Natural killer cell (primary cell): ENCODE measurements around the gene CYP26B1. TPM values are rescaled to one million over a fixed set of nuclear protein-coding genes. Genes with fewer than 3 reads are reported as not detected.

ENCODE experiments used
- ATAC-seq, 3 donors: fragments of 150-1000 bp in 2 of 3; fragments of 200-7000 bp in 1 of 3; cut with Tn5 transposase; 1 replicate in 1 of 3; 2 replicates in 2 of 3; pipeline ENCODE4 v1.10.0; 2021; ENCODE audit warnings: mild to moderate bottlenecking in 2 of 3, moderate library complexity in 2 of 3
- DNase-seq, 2 donors: peaks; one replicate each; pipeline versions ENCODE4 v3.0.0 to v3.0.0-alpha.2; 2013 to 2021; ENCODE audit warnings: mixed read lengths in 1 of 2
- H3K27ac ChIP-seq: one replicate; pipeline ENCODE4 v1.5.1; 2013; ENCODE audit warnings: mild to moderate bottlenecking, low read length
- H3K27me3 ChIP-seq: one replicate; pipeline ENCODE4 v1.6.1; 2013; ENCODE audit warnings: low read length; ENCODE audit not compliant: control insufficient read depth, insufficient read depth
- H3K36me3 ChIP-seq: one replicate; pipeline ENCODE4 v1.6.1; 2013; ENCODE audit warnings: low read length; ENCODE audit not compliant: control insufficient read depth, insufficient read depth
- H3K4me1 ChIP-seq: one replicate; pipeline ENCODE4 v1.6.1; 2013; ENCODE audit warnings: low read length; ENCODE audit not compliant: control insufficient read depth, insufficient read depth
- H3K4me3 ChIP-seq: one replicate; pipeline ENCODE4 v1.5.1; 2013; ENCODE audit warnings: low read length
- H3K9me3 ChIP-seq: one replicate; pipeline ENCODE4 v1.6.1; 2013; ENCODE audit warnings: low read length; ENCODE audit not compliant: control insufficient read depth, insufficient read depth
- H3K27ac Mint-ChIP-seq, 2 donors: one replicate each; pipeline ENCODE4 v1.8.0; 2022; ENCODE audit warnings: mild to moderate bottlenecking in 2 of 2, mixed read lengths in 2 of 2, moderate library complexity in 1 of 2
- H3K27me3 Mint-ChIP-seq, 2 donors: one replicate each; pipeline ENCODE4 v1.8.0; 2022; ENCODE audit warnings: low read depth in 2 of 2, mixed read lengths in 2 of 2
- H3K36me3 Mint-ChIP-seq: one replicate; pipeline ENCODE4 v1.8.0; 2022; ENCODE audit warnings: mixed read lengths
- H3K4me1 Mint-ChIP-seq, 2 donors: one replicate each; pipeline ENCODE4 v1.8.0; 2022; ENCODE audit warnings: mixed read lengths in 2 of 2
- H3K4me3 Mint-ChIP-seq: one replicate; pipeline ENCODE4 v1.8.0; 2022; ENCODE audit warnings: mild to moderate bottlenecking, moderate library complexity, mixed read lengths
- H3K9me3 Mint-ChIP-seq, 2 donors: one replicate each; pipeline ENCODE4 v1.8.0; 2022; ENCODE audit warnings: mixed read lengths in 2 of 2
- WGBS: methylation state at CpG from one replicate; pipeline ENCODE4 v1.1.7; 2013; ENCODE audit warnings: missing lambda C conversion rate; ENCODE audit not compliant: insufficient coverage; 5-methylcytosine and 5-hydroxymethylcytosine counted together
- intact Hi-C: fragments of 100-400 bp; cut with micrococcal nuclease; formaldehyde crosslinking; loops from one replicate; pipeline ENCODE4 v1.14.2; 2022
- total RNA-seq, 4 donors: library from RNA; stranded (reverse); fragments of 120-200 nt in 1 of 4; gene quantifications; one replicate each; pipeline versions ENCODE4 v1.2.3 to v1.2.4, GENCODE V29; 2013 to 2022
- TF ChIP-seq, protein P1 (sequence below): fragments of 200-600 bp; IDR thresholded peaks from one replicate; pipeline ENCODE4 v1.8.0; 2022; ENCODE audit warnings: antibody characterized with exemption

Gene CYP26B1
- total RNA-seq, 3 donors from 2014 or later (not counting 1 experiment from before 2014, with no cell fraction given), result not detected

DNA sequence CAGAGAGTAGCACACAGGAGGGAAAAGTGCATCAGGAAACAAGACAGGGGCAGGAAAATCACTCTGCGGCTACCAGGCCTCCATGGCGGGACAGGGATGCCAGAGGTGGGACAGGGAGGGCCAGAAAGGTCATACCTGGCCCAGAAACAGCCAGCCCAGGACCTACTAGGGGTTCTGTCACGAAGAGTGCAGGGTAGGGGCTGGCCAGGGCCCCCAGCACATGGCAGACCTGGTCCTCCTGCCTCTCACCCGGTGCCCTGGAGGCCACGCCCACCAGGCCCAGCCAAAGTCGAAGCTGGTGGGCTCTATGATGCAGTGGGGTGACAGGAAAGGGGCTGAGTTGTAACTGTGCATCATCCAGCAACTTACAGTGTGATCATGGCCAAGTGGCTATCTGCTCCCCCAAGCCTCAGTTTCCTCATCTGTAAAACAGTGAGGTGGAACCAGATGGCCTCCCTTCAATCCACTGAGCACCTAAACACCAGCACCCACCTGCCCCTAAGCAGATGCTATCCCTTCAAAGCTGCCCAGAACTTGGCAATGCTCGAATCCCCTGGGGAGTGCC lies 10.6 kb downstream of the CYP26B1 start:
- Histone ChIP-seq H3K4me3 (no peak overlapping the region), H3K36me3 (no peaks in the 10 kb centered on the region), H3K9me3 (no peaks in the 10 kb centered on the region), H3K4me1 (peaks cover 6% of the 10 kb centered on the region), H3K27ac (no peak overlapping the region), H3K27me3 (no peaks in the 10 kb centered on the region)
- H3K27me3 Mint-ChIP-seq, result no peaks in the 10 kb centered on the region
- TF ChIP-seq, protein P1, sequence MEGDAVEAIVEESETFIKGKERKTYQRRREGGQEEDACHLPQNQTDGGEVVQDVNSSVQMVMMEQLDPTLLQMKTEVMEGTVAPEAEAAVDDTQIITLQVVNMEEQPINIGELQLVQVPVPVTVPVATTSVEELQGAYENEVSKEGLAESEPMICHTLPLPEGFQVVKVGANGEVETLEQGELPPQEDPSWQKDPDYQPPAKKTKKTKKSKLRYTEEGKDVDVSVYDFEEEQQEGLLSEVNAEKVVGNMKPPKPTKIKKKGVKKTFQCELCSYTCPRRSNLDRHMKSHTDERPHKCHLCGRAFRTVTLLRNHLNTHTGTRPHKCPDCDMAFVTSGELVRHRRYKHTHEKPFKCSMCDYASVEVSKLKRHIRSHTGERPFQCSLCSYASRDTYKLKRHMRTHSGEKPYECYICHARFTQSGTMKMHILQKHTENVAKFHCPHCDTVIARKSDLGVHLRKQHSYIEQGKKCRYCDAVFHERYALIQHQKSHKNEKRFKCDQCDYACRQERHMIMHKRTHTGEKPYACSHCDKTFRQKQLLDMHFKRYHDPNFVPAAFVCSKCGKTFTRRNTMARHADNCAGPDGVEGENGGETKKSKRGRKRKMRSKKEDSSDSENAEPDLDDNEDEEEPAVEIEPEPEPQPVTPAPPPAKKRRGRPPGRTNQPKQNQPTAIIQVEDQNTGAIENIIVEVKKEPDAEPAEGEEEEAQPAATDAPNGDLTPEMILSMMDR, result no peak
- ATAC-seq (no peak), DNase-seq (no peak)
- WGBS, result 60% methylated on average over 7 of the region's 7 CpGs
- peaks cover 0 to 4% of the 10 kb centered on the region in 2 donors for H3K4me1 Mint-ChIP-seq
- H3K36me3 Mint-ChIP-seq, result no peaks in the 10 kb centered on the region
- intact Hi-C loops, result loop anchor here (5.0 kb wide), 1 partner anchor 590 kb away; no protein-coding TSS in a partner anchor
- H3K27ac Mint-ChIP-seq, result no peak overlapping the region
- no peaks in the 10 kb centered on the region for H3K9me3 Mint-ChIP-seq
- no peak overlapping the region for H3K4me3 Mint-ChIP-seq

DNA sequence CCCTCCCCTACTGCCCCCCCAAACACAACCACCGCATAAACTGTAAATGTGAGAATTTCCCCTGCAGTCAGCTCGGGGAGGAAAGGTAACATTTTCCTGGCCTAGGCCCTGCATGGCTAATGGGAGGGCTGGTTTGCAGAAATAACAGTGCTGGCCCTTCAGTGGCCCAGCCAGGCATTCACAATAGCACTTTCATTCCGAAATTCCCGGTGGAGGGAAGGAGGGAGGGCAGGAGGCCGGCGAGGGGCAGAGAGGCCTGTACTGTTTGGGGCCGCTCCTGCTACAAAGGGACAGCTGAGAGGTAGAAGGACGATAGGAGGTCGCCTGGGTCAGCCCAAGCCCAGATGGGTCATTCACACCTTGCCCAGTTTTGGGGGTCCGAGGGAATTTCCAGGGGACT lies 11.3 kb downstream of the CYP26B1 start:
- no peaks in the 10 kb centered on the region for H3K36me3 ChIP-seq
- TF ChIP-seq, protein P1, result no peak
- no peaks in the 10 kb centered on the region for H3K36me3 Mint-ChIP-seq
- WGBS, result 79% methylated on average over 9 of the region's 10 CpGs
- no peak for ATAC-seq
- H3K9me3 Mint-ChIP-seq, result no peaks in the 10 kb centered on the region
- intact Hi-C loops, result loop anchor here (5.0 kb wide), 1 partner anchor 589 kb away; no protein-coding TSS in a partner anchor
- no peaks in the 10 kb centered on the region for H3K27me3 Mint-ChIP-seq
- no peak for DNase-seq
- H3K4me3 ChIP-seq, result no peak overlapping the region
- no peak overlapping the region for H3K27ac ChIP-seq
- peaks cover 6% of the 10 kb centered on the region for H3K4me1 ChIP-seq
- H3K4me1 Mint-ChIP-seq, result peaks cover 0 to 4% of the 10 kb centered on the region in 2 donors
- no peaks in the 10 kb centered on the region for H3K27me3 ChIP-seq
- no peak overlapping the region for H3K27ac Mint-ChIP-seq
- H3K4me3 Mint-ChIP-seq, result no peak overlapping the region
- no peaks in the 10 kb centered on the region for H3K9me3 ChIP-seq

DNA sequence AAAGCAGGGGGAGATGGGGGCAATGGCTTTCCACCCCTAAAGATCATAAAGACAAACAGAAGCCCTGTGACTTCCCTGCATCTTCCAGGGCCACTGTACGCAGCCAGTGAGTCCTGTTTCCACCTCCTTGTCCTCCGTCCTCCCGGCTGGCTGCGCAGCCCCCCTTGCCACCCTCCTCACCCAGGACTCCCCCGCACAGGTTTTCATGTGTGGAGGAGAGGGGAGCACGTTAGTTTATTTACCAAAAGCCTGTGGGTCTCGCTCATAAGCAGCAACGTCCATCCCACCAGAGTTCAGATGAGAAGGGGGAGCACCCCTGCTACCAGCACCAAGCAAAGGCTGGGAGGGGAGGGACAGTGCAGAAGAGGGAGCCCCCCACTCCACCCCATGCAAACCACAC lies 11.7 kb downstream of the CYP26B1 start:
- Mint-ChIP-seq H3K4me3 (no peak overlapping the region), H3K36me3 (no peaks in the 10 kb centered on the region), H3K27me3 (no peaks in the 10 kb centered on the region), H3K9me3 (no peaks in the 10 kb centered on the region), H3K4me1 (peaks cover 0 to 4% of the 10 kb centered on the region in 2 donors), H3K27ac (no peak overlapping the region)
- Histone ChIP-seq H3K27ac (no peak overlapping the region), H3K9me3 (no peaks in the 10 kb centered on the region), H3K4me3 (no peak overlapping the region), H3K4me1 (peaks cover 6% of the 10 kb centered on the region), H3K36me3 (no peaks in the 10 kb centered on the region), H3K27me3 (no peaks in the 10 kb centered on the region)
- no peak for DNase-seq
- TF ChIP-seq, protein P1, result no peak
- 85% methylated on average over 6 of the region's 8 CpGs for WGBS
- intact Hi-C loops, result loop anchor here (5.0 kb wide), 1 partner anchor 589 kb away; no protein-coding TSS in a partner anchor
- ATAC-seq, result no peak
